Activated CD4-positive, alpha-beta T cell treated with anti-CD3 and anti-CD28 coated beads, Interleukin-2, amount 10 ng/mL, durations not matched to agents 7 days and 5 days (primary cell): ENCODE results near the gene SLC25A51. TPM values are rescaled to one million over a fixed set of nuclear protein-coding genes. Genes with fewer than 3 reads are reported as not detected.

Source experiments
- total RNA-seq, 2 experiments: library from RNA; stranded (reverse); gene quantifications; one replicate each; pipeline ENCODE4 v1.2.3, GENCODE V29; 2021

The SLC25A51 gene
- total RNA-seq, 2 experiments from 2014 or later: 30.5 to 36.8 TPM

Other genes starting within 250 kb of the SLC25A51 start
- gene TRMT10B, start 150.3 kb downstream of the SLC25A51 start, total RNA-seq: 10 to 100 TPM; 13.9 to 14.3 TPM
- gene EXOSC3, start 119.1 kb downstream of the SLC25A51 start, total RNA-seq: 10 to 100 TPM; 77.5 to 84.0 TPM
- gene DCAF10, start 103.3 kb downstream of the SLC25A51 start, total RNA-seq: 10 to 100 TPM; 20.6 to 21.2 TPM
- not detected for gene SHB, start 165.1 kb upstream of the SLC25A51 start, total RNA-seq